Measurements from ENCODE around the gene MREG. TPM values are rescaled to one million over a fixed set of nuclear protein-coding genes. Genes with fewer than 3 reads are reported as not detected.
"Not testable (repeated sequence)": the region's sequence is repeated elsewhere in the genome, so short reads cannot be mapped to it uniquely, and the experiment has no call there.

The MREG gene
- total and polyA plus RNA-seq, 2 experiments from 2014 or later: 1.3 to 1.6 TPM

GRCh38 chr2:216001216-216002100 lies 11.9 kb downstream of the MREG start:
- Histone ChIP-seq H3K9me3 (ENCODE audit: low read depth) (no peaks in the 10 kb centered on the region), H3K4me3 (no peak overlapping the region), H3K27ac (no peak overlapping the region), H3K27me3 (no peaks in the 10 kb centered on the region), H3K4me1 (ENCODE audit: low read depth) (no peaks in the 10 kb centered on the region), H3K36me3 (no peaks in the 10 kb centered on the region)
- DNase-seq (ENCODE audit: low read depth in 1 of 2, low spot score in 1 of 2): no peak
- no peak for TF ChIP-seq CTCF (IDR thresholded peaks at IDR 0.05; ENCODE audit: low read depth, low read length)

- no peaks in the 10 kb centered on the region for H3K27me3 ChIP-seq
- no peak overlapping the region for H3K4me3 ChIP-seq
- TF ChIP-seq CTCF (IDR thresholded peaks at IDR 0.05; ENCODE audit: low read depth, low read length): no peak
- no peaks in the 10 kb centered on the region for H3K36me3 ChIP-seq
- no peak for DNase-seq (ENCODE audit: low read depth in 1 of 2, low spot score in 1 of 2)
- no peak overlapping the region for H3K27ac ChIP-seq
- H3K9me3 ChIP-seq (ENCODE audit: low read depth): no peaks in the 10 kb centered on the region
- H3K4me1 ChIP-seq (ENCODE audit: low read depth): no peaks in the 10 kb centered on the region
These were observed 14.7 kb downstream of the MREG start for GRCh38 chr2:215998636-215999035.

GRCh38 chr2:215997219-215997618 lies 16.1 kb downstream of the MREG start:
- no peaks in the 10 kb centered on the region for H3K27me3 ChIP-seq
- no peaks in the 10 kb centered on the region for H3K9me3 ChIP-seq (ENCODE audit: low read depth)
- no peaks in the 10 kb centered on the region for H3K4me1 ChIP-seq (ENCODE audit: low read depth)
- no peak for TF ChIP-seq CTCF (IDR thresholded peaks at IDR 0.05; ENCODE audit: low read depth, low read length)
- no peaks in the 10 kb centered on the region for H3K36me3 ChIP-seq
- no peak overlapping the region for H3K27ac ChIP-seq
- no peak overlapping the region for H3K4me3 ChIP-seq
- DNase-seq (ENCODE audit: low read depth in 1 of 2, low spot score in 1 of 2): no peak

GRCh38 chr2:215994911-215995310 lies 18.4 kb downstream of the MREG start:
- H3K27ac ChIP-seq: no peak overlapping the region
- H3K36me3 ChIP-seq: no peaks in the 10 kb centered on the region
- H3K27me3 ChIP-seq: no peaks in the 10 kb centered on the region
- H3K4me1 ChIP-seq (ENCODE audit: low read depth): no peaks in the 10 kb centered on the region
- no peaks in the 10 kb centered on the region for H3K9me3 ChIP-seq (ENCODE audit: low read depth)
- no peak for TF ChIP-seq CTCF (IDR thresholded peaks at IDR 0.05; ENCODE audit: low read depth, low read length)
- no peak overlapping the region for H3K4me3 ChIP-seq
- no peak for DNase-seq (ENCODE audit: low read depth in 1 of 2, low spot score in 1 of 2)

- H3K4me1 ChIP-seq (ENCODE audit: low read depth); DNase-seq (ENCODE audit: low read depth in 1 of 2, low spot score in 1 of 2); H3K4me3 ChIP-seq; H3K36me3 ChIP-seq; H3K27me3 ChIP-seq; H3K27ac ChIP-seq; H3K9me3 ChIP-seq (ENCODE audit: low read depth): not testable (repeated sequence)
These were observed 24.7 kb downstream of the MREG start for GRCh38 chr2:215988556-215989207.

GRCh38 chr2:215985257-215985656 lies 28.1 kb downstream of the MREG start:
- no peak for TF ChIP-seq CTCF (IDR thresholded peaks at IDR 0.05; ENCODE audit: low read depth, low read length)
- H3K27ac ChIP-seq: no peak overlapping the region
- H3K4me1 ChIP-seq (ENCODE audit: low read depth): no peaks in the 10 kb centered on the region
- H3K9me3 ChIP-seq (ENCODE audit: low read depth): no peaks in the 10 kb centered on the region
- no peak for DNase-seq (ENCODE audit: low read depth in 1 of 2, low spot score in 1 of 2)
- no peaks in the 10 kb centered on the region for H3K27me3 ChIP-seq
- H3K36me3 ChIP-seq: no peaks in the 10 kb centered on the region
- H3K4me3 ChIP-seq: no peak overlapping the region
